Endodermal cell (in vitro differentiated cells): ENCODE measurements around the gene FER. TPM values are rescaled to one million over a fixed set of nuclear protein-coding genes. Genes with fewer than 3 reads are reported as not detected.

Source experiments
- DNase-seq: peaks from one replicate; pipeline ENCODE4 v3.0.0-alpha.2; 2017
- H3K27ac ChIP-seq: 2 replicates; pipeline ENCODE4 v1.5.1; 2013; ENCODE audit warnings: mild to moderate bottlenecking, low read depth, low read length, moderate library complexity
- H3K27me3 ChIP-seq: 2 replicates; pipeline ENCODE4 v1.6.1; 2013; ENCODE audit warnings: mild to moderate bottlenecking, low read length, moderate library complexity; ENCODE audit not compliant: insufficient read depth, control insufficient read depth, poor library complexity, severe bottlenecking
- H3K36me3 ChIP-seq: 2 replicates; pipeline ENCODE4 v1.7.0; 2013; ENCODE audit warnings: mild to moderate bottlenecking, low read length, moderate library complexity; ENCODE audit not compliant: control insufficient read depth, insufficient read depth
- H3K4me1 ChIP-seq: one replicate; pipeline ENCODE4 v1.7.0; 2013; ENCODE audit warnings: low read length; ENCODE audit not compliant: control insufficient read depth, insufficient read depth
- H3K4me3 ChIP-seq: 2 replicates; pipeline ENCODE4 v1.5.1; 2013; ENCODE audit warnings: mild to moderate bottlenecking, low read length, moderate library complexity
- H3K9ac ChIP-seq: 2 replicates; pipeline ENCODE4 v1.6.1; 2013; ENCODE audit warnings: mild to moderate bottlenecking, low read length, moderate library complexity; ENCODE audit not compliant: poor library complexity, severe bottlenecking; ENCODE audit errors: extremely low read depth
- H3K9me3 ChIP-seq: 2 replicates; pipeline ENCODE4 v1.6.1; 2013; ENCODE audit warnings: mild to moderate bottlenecking, low read length, moderate library complexity; ENCODE audit not compliant: control insufficient read depth
- H3K27ac Mint-ChIP-seq: 2 replicates; pipeline ENCODE4 v1.8.0; 2020; ENCODE audit warnings: mixed read lengths
- H3K27me3 Mint-ChIP-seq: 2 replicates; pipeline ENCODE4 v1.8.0; 2021; ENCODE audit warnings: mild to moderate bottlenecking, mixed read lengths; ENCODE audit not compliant: insufficient read depth
- H3K36me3 Mint-ChIP-seq: 2 replicates; pipeline ENCODE4 v1.8.0; 2020; ENCODE audit warnings: low read depth, mixed read lengths
- H3K4me1 Mint-ChIP-seq: 2 replicates; pipeline ENCODE4 v1.8.0; 2020; ENCODE audit warnings: mixed read lengths
- H3K4me3 Mint-ChIP-seq: 2 replicates; pipeline ENCODE4 v1.8.0; 2020; ENCODE audit warnings: mild to moderate bottlenecking, moderate library complexity, mixed read lengths
- H3K9me3 Mint-ChIP-seq: 2 replicates; pipeline ENCODE4 v1.8.0; 2020; ENCODE audit warnings: mild to moderate bottlenecking, mixed read lengths
- CTCF ChIP-seq: fragments of 200-600 bp; sonication (generic); conservative IDR thresholded peaks from 2 replicates; pipeline ENCODE4 v1.5.0; 2021; ENCODE audit warnings: antibody characterized with exemption, mild to moderate bottlenecking
- WGBS, 2 experiments: methylation state at CpG; one replicate each; pipeline versions ENCODE4 v1.1.5 to v1.1.7; 2013; ENCODE audit warnings: missing lambda C conversion rate in 2 of 2, mixed read lengths in 1 of 2; ENCODE audit not compliant: insufficient coverage in 1 of 2, insufficient read length in 1 of 2; 5-methylcytosine and 5-hydroxymethylcytosine counted together
- total RNA-seq, 2 donors: library from RNA; stranded (reverse); fragmentation: NEBNext Ultra II Directional in 1 of 2; extraction: Animal tissue kit (Norgen Biotek cat#: 25700) in 1 of 2; gene quantifications; 2 replicates in 1 of 2; 3 replicates in 1 of 2; pipeline ENCODE4 v1.2.1, GENCODE V29; 2021

Gene FER
- total RNA-seq, 2 donors from 2014 or later = 24.5 to 26.8 TPM

GRCh38 chr5:108957333-108957732, 209.6 kb downstream of the FER start:
- no peak overlapping the region for H3K27ac ChIP-seq
- H3K36me3 Mint-ChIP-seq = no peaks in the 10 kb centered on the region
- no peaks in the 10 kb centered on the region for H3K36me3 ChIP-seq
- no peak for TF ChIP-seq CTCF
- H3K4me3 Mint-ChIP-seq = no peak overlapping the region
- no peaks in the 10 kb centered on the region for H3K9me3 ChIP-seq
- no peaks in the 10 kb centered on the region for H3K4me1 ChIP-seq
- H3K9ac ChIP-seq = no peak overlapping the region
- no peaks in the 10 kb centered on the region for H3K27me3 ChIP-seq
- peaks cover 5% of the 10 kb centered on the region for H3K4me1 Mint-ChIP-seq
- no peak overlapping the region for H3K27ac Mint-ChIP-seq
- no peaks in the 10 kb centered on the region for H3K27me3 Mint-ChIP-seq
- no peak overlapping the region for H3K4me3 ChIP-seq
- H3K9me3 Mint-ChIP-seq = no peaks in the 10 kb centered on the region
- DNase-seq = no peak

GRCh38 chr5:108966910-108967309, 219.2 kb downstream of the FER start:
- Histone ChIP-seq H3K27ac (no peak overlapping the region), H3K9me3 (peaks cover 8% of the 10 kb centered on the region), H3K4me3 (no peak overlapping the region), H3K36me3 (no peaks in the 10 kb centered on the region), H3K4me1 (no peaks in the 10 kb centered on the region), H3K27me3 (no peaks in the 10 kb centered on the region), H3K9ac (no peak overlapping the region)
- H3K36me3 Mint-ChIP-seq = peaks cover 12% of the 10 kb centered on the region
- H3K4me3 Mint-ChIP-seq = no peak overlapping the region
- H3K27ac Mint-ChIP-seq = no peak overlapping the region
- no peaks in the 10 kb centered on the region for H3K27me3 Mint-ChIP-seq
- peaks cover 15% of the 10 kb centered on the region for H3K9me3 Mint-ChIP-seq
- no peak for TF ChIP-seq CTCF
- DNase-seq = no peak
- no peaks in the 10 kb centered on the region for H3K4me1 Mint-ChIP-seq
- WGBS, 2 experiments = 92 to 96% methylated on average over 3 to 6 of the region's 6 CpGs

- no peaks in the 10 kb centered on the region for H3K9me3 Mint-ChIP-seq
- H3K27me3 ChIP-seq = no peaks in the 10 kb centered on the region
- no peak overlapping the region for H3K4me3 Mint-ChIP-seq
- H3K4me1 ChIP-seq = no peaks in the 10 kb centered on the region
- no peak overlapping the region for H3K9ac ChIP-seq
- H3K27me3 Mint-ChIP-seq = no peaks in the 10 kb centered on the region
- DNase-seq = no peak
- H3K27ac ChIP-seq = no peak overlapping the region
- no peaks in the 10 kb centered on the region for H3K4me1 Mint-ChIP-seq
- H3K4me3 ChIP-seq = no peak overlapping the region
- no peaks in the 10 kb centered on the region for H3K36me3 Mint-ChIP-seq
- H3K36me3 ChIP-seq = no peaks in the 10 kb centered on the region
- no peak for TF ChIP-seq CTCF
- no peaks in the 10 kb centered on the region for H3K9me3 ChIP-seq
- H3K27ac Mint-ChIP-seq = no peak overlapping the region
- 94 to 100% methylated on average over 1 of the region's 1 CpG for WGBS, 2 experiments
Measured at GRCh38 chr5:108974594-108974993, 226.9 kb downstream of the FER start.
